GM06990 (cell line): ENCODE measurements around the gene BLOC1S1.

Experiments
- DNase-seq: peaks from one replicate; pipeline ENCODE4 v3.0.0-alpha.2; 2011; ENCODE audit not compliant: insufficient read length; ENCODE audit errors: extremely low read depth
- H3K27me3 ChIP-seq: replicated peaks from 2 replicates; pipeline ENCODE4 v1.6.0; 2011; ENCODE audit warnings: low read length; ENCODE audit not compliant: control insufficient read depth, insufficient read depth
- H3K36me3 ChIP-seq: 2 replicates; pipeline ENCODE4 v1.5.1; 2011; ENCODE audit warnings: low read length; ENCODE audit not compliant: control insufficient read depth, insufficient read depth
- H3K4me3 ChIP-seq: replicated peaks from 2 replicates; pipeline ENCODE4 v1.5.1; 2011; ENCODE audit warnings: low read depth, mild to moderate bottlenecking, control low read depth, low read length
- TF ChIP-seq, protein P1 (sequence below): IDR thresholded peaks from 2 replicates; pipeline ENCODE4 v1.5.1; 2011; ENCODE audit warnings: low read length, control low read depth, mild to moderate bottlenecking, inconsistent platforms; ENCODE audit not compliant: insufficient read depth, poor library complexity, severe bottlenecking

Gene BLOC1S1

DNA sequence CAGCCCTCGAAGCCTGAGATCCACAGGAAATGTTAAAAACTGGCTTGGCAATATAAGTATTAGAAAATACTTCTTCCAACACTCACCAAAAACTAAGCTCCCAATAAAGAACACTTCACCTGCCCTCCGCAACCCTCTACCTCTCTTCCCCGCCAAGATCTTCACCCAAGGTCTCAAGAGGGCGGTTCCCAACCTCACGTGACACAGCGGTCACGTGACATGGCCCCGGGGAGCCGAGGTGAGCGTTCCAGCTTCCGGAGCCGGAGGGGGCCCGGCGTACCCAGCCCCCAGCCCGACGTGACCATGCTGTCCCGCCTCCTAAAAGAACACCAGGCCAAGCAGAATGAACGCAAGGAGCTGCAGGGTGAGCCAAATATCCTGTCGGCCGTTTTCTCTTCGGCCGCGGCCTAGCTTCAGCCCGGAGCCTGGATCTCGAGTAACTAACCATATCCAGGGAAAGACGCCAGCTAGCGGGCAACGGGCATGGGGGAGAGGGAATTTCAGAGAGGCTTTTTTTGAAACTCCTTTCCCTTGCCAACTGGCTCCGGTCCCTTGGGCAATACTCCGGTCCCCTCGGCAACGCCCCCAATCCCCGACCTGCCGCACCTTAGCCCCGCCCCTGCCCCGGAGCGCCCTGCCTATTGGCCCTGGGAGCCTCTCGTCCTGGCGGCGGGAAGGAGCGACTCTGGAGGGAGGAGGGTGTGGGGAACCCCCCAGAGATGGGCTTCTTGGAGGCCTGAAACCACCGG lies at the start of gene BLOC1S1:
Gene BLOC1S1, plus strand, starts transcription at position 214 of the 749 bp plus-strand sequence. Its CDS starts 6 bp downstream, at position 220.
- H3K27me3 ChIP-seq = no peaks in the 10 kb centered on the region; the same call in 1 of the 2 replicates
- H3K4me3 ChIP-seq = peak within 1 kb of the TSS; percentile 88
- no peaks in the 10 kb centered on the region for H3K36me3 ChIP-seq
- peak; percentile 90 for DNase-seq
- TF ChIP-seq, protein P1, sequence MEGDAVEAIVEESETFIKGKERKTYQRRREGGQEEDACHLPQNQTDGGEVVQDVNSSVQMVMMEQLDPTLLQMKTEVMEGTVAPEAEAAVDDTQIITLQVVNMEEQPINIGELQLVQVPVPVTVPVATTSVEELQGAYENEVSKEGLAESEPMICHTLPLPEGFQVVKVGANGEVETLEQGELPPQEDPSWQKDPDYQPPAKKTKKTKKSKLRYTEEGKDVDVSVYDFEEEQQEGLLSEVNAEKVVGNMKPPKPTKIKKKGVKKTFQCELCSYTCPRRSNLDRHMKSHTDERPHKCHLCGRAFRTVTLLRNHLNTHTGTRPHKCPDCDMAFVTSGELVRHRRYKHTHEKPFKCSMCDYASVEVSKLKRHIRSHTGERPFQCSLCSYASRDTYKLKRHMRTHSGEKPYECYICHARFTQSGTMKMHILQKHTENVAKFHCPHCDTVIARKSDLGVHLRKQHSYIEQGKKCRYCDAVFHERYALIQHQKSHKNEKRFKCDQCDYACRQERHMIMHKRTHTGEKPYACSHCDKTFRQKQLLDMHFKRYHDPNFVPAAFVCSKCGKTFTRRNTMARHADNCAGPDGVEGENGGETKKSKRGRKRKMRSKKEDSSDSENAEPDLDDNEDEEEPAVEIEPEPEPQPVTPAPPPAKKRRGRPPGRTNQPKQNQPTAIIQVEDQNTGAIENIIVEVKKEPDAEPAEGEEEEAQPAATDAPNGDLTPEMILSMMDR = no peak

- Histone ChIP-seq H3K36me3 (no peaks in the 10 kb centered on the region), H3K27me3 (no peaks in the 10 kb centered on the region), H3K4me3 (no peak overlapping the region)
- TF ChIP-seq, protein P1 = no peak
- no peak for DNase-seq
Observed at GRCh38 chr12:55666508-55666907, 49.3 kb upstream of the BLOC1S1 start.

GRCh38 chr12:55670276-55670675 lies 45.6 kb upstream of the BLOC1S1 start:
- TF ChIP-seq, protein P1 = no peak
- H3K36me3 ChIP-seq = no peaks in the 10 kb centered on the region
- no peak for DNase-seq
- H3K4me3 ChIP-seq = no peak overlapping the region
- H3K27me3 ChIP-seq = no peaks in the 10 kb centered on the region

DNA sequence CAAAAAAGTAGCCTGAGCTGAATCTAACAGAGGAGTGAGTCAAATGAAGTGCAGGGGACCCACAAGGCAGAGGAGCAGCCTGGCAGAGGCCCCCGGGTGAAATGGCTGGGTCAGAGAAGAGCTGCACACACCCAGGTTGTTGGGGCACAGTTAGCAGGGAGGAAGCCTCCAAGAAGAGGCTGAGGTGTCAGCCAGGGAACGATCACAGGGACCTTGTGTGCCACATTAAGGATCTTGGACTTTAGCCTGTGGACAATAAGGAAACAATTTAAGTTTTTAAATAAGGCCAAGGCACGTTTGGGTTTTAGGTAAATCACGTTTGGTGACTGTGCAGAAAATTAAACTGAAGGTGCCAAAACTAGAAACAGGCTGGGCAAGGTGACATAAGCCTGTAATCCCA lies 44.1 kb upstream of the BLOC1S1 start:
- Histone ChIP-seq H3K36me3 (no peaks in the 10 kb centered on the region), H3K4me3 (no peak overlapping the region), H3K27me3 (no peaks in the 10 kb centered on the region)
- DNase-seq = no peak
- TF ChIP-seq, protein P1 = no peak

GRCh38 chr12:55673638-55674037 lies 42.2 kb upstream of the BLOC1S1 start:
- no peaks in the 10 kb centered on the region for H3K27me3 ChIP-seq
- TF ChIP-seq, protein P1 = no peak
- H3K4me3 ChIP-seq = no peak overlapping the region
- DNase-seq = peak; percentile 34
- H3K36me3 ChIP-seq = no peaks in the 10 kb centered on the region
